Right ventricle myocardium superior (tissue), 1 donor: Measurements from ENCODE around the gene DOCK10. TPM values are rescaled to one million over a fixed set of nuclear protein-coding genes. Genes with fewer than 3 reads are reported as not detected.
A peak's percentile ranks its signal among the peaks of the same experiment; 100 is the strongest.

ENCODE experiments used
- ATAC-seq: fragments of 200-7000 bp; cut with Tn5 transposase; one replicate; pipeline ENCODE4 v1.9.1; 2020; ENCODE audit warnings: mild to moderate bottlenecking; ENCODE audit not compliant: poor library complexity
- DNase-seq: peaks from one replicate; pipeline ENCODE4 v3.0.0-alpha.2; 2020
- intact Hi-C: fragments of 100-400 bp; cut with DNase I; formaldehyde crosslinking; loops from one replicate; pipeline ENCODE4 v1.11.2; 2022
- total RNA-seq: library from RNA; stranded (reverse); fragmentation: NEBNext Ultra II Directional; extraction: Animal tissue kit (Norgen Biotek cat#: 25700); gene quantifications from one replicate; pipeline ENCODE4 v1.2.1, GENCODE V29; 2021
- donor health status: DM: no; HTN: yes; CAD: no; lungs with severe emphysema.

Gene DOCK10
- total RNA-seq, 1 donor from 2014 or later: 2.2 TPM

GRCh38 chr2:224903621-224904020 is 138.6 kb downstream of the DOCK10 start:
- intact Hi-C loops: no loop called here
- ATAC-seq: no peak
- DNase-seq: no peak

- no peak for ATAC-seq
- intact Hi-C loops: no loop called here
Measured at GRCh38 chr2:224901121-224901676, 141.1 kb downstream of the DOCK10 start.

GRCh38 chr2:224895377-224895776 is 146.9 kb downstream of the DOCK10 start:
- intact Hi-C loops: no loop called here
- no peak for ATAC-seq
- no peak for DNase-seq

More at GRCh38 chr2:224901121-224901676, 141.1 kb downstream of the DOCK10 start:
- no peak for DNase-seq

- DNase-seq (no peak), ATAC-seq (peak; percentile 38)
- intact Hi-C loops: no loop called here
Measured at GRCh38 chr2:224894356-224894755, 147.9 kb downstream of the DOCK10 start.

GRCh38 chr2:224893848-224894247 is 148.4 kb downstream of the DOCK10 start:
- intact Hi-C loops: no loop called here
- DNase-seq: no peak
- ATAC-seq: no peak

GRCh38 chr2:224892574-224893204 is 149.6 kb downstream of the DOCK10 start:
- DNase-seq (no peak), ATAC-seq (no peak)
- intact Hi-C loops: no loop called here

GRCh38 chr2:224890372-224890771 is 151.9 kb downstream of the DOCK10 start:
- intact Hi-C loops: no loop called here
- no peak for ATAC-seq
- no peak for DNase-seq

- intact Hi-C loops: no loop called here
- DNase-seq (no peak), ATAC-seq (no peak)
Measured at GRCh38 chr2:224887141-224887540, 155.1 kb downstream of the DOCK10 start.

- ATAC-seq (no peak), DNase-seq (no peak)
- intact Hi-C loops: no loop called here
Measured at GRCh38 chr2:224885836-224886547, 156.3 kb downstream of the DOCK10 start.

GRCh38 chr2:224885291-224885690 is 157.0 kb downstream of the DOCK10 start:
- DNase-seq (no peak), ATAC-seq (no peak)
- intact Hi-C loops: no loop called here

- intact Hi-C loops: no loop called here
- ATAC-seq: no peak
Measured at GRCh38 chr2:224884188-224884587, 158.1 kb downstream of the DOCK10 start.

GRCh38 chr2:224883700-224884099 is 158.6 kb downstream of the DOCK10 start:
- DNase-seq (no peak), ATAC-seq (no peak)
- intact Hi-C loops: no loop called here

More at GRCh38 chr2:224884188-224884587, 158.1 kb downstream of the DOCK10 start:
- no peak for DNase-seq

- DNase-seq (no peak), ATAC-seq (no peak)
- intact Hi-C loops: no loop called here
Measured at GRCh38 chr2:224883172-224883516, 159.1 kb downstream of the DOCK10 start.

- DNase-seq: no peak
- intact Hi-C loops: no loop called here
- ATAC-seq: no peak
Measured at GRCh38 chr2:224882291-224883171, 159.7 kb downstream of the DOCK10 start.

GRCh38 chr2:224881846-224882245 is 160.4 kb downstream of the DOCK10 start:
- DNase-seq (no peak), ATAC-seq (no peak)
- intact Hi-C loops: no loop called here

- DNase-seq (no peak), ATAC-seq (no peak)
- intact Hi-C loops: no loop called here
Measured at GRCh38 chr2:224876522-224876921, 165.7 kb downstream of the DOCK10 start.

- intact Hi-C loops: no loop called here
- ATAC-seq (no peak), DNase-seq (no peak)
Measured at GRCh38 chr2:224875841-224876240, 166.4 kb downstream of the DOCK10 start.

- no peak for ATAC-seq
- intact Hi-C loops: no loop called here
- no peak for DNase-seq
Measured at GRCh38 chr2:224875153-224875552, 167.1 kb downstream of the DOCK10 start.

GRCh38 chr2:224871813-224872212 is 170.5 kb downstream of the DOCK10 start:
- ATAC-seq (no peak), DNase-seq (no peak)
- intact Hi-C loops: no loop called here
